ENCODE results near the gene ADCY9.
"Not testable (repeated sequence)": the region's sequence is repeated elsewhere in the genome, so short reads cannot be mapped to it uniquely, and the experiment has no call there.

The ADCY9 gene

GRCh38 chr16:4064950-4065352, 51.3 kb downstream of the ADCY9 start:
- peak; percentile 34 to 40 for DNase-seq

GRCh38 chr16:4062212-4062802, 53.9 kb downstream of the ADCY9 start:
- DNase-seq: no peak

DNA sequence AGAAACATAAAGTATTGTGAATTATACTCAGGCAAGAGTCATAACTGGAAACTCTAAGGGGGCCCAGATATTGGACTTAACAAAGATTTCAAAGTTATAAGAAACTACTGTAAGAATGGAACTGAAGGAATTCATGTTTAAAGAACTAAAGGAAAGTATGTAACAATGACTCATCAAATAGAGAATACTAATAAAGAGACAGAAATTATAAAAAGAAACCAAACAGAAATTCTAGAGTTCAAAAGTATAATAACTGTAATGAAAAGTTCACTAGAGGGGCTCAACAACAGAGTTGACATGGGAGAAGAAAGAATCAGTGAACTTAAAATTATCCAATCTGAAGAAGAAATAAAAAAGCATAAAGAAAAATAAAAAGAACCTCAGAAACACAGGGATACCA, 55.4 kb downstream of the ADCY9 start:
- no peak for DNase-seq

- no peak for DNase-seq
Measured at GRCh38 chr16:4060009-4060408, 56.2 kb downstream of the ADCY9 start.

DNA sequence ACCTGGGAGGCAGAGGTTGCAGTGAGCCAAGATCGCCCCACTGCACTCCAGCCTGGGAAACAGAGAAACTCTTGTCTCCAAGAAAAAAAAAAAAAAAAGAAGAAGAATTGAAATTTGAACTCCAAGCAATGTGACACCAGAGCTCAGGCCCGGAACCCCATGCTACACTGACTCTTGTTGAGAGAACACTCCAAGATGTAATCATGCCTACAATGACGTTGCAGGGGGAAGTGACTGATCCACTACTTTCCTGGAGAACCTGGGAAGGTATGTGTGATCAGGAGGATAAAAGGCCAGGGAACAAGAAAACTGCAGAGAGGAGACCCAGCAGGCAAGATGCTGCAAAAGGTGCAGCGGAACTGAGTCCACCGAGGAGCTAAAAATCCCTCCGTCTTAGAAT, 57.9 kb downstream of the ADCY9 start:
- no peak for DNase-seq

DNA sequence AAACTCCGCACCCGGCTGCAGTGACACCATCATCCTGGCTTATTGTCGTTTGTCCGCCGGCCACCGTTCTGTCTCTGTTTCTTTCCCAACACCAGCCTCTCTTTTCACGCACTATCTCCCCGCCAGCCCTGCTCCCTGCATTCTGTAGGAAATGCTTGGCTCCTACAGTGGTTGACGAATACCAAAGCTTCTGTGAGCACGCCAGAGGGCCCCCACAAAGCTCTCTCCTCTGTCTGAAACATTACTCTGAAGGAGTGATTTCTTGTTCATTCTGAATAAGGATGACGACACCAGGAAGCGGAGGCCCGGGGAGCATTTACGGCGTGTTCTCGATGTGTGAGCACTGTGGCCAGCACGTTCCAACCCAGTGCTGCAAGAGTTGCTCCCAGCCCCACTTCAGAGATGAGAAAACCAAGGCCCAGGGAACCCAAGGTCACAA, 58.8 kb downstream of the ADCY9 start:
- no peak for DNase-seq

DNA sequence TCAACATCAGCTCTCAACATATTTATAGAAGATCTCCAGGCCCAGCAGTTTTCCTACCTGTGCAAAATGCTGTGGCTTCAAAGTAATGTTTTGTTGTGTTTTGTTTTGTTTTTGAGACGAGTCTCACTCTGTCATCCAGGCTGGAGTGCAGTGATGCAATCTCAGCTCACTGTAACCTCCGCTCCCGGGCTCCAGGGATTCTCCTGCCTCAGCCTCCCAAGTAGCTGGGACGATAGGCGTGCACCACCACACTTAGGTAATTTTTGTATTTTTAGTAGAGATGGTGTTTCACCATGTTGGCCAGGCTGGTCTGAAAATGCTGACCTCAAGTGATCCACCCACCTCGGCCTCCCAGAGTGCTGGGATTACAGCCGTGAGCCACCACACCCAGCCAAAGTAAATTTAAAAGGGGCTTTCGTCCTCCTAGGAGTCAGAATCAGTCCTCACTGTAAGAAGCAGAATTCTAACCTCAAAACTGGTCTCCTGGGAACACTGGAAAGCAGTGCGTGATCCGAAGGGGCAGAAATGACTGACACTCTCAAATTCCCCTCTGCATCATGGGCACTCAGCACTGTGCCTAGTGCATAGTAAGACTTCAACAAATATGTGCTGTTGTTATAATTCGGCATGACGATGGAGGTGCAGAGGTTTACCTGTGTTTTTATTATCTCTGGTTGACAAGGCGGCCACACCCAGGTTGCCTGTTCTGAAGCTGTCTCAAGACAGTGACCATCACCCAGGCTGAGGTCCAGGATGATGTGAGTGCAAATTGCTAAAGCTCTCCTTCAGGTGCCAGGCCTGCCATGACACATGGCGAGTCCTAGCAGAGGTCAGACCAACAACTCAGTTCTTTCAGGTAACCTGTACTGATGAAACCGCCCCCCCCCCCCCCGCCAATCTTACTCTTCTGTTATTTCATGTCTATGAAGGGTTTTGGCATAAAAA, 59.8 kb downstream of the ADCY9 start:
- no peak for DNase-seq

DNA sequence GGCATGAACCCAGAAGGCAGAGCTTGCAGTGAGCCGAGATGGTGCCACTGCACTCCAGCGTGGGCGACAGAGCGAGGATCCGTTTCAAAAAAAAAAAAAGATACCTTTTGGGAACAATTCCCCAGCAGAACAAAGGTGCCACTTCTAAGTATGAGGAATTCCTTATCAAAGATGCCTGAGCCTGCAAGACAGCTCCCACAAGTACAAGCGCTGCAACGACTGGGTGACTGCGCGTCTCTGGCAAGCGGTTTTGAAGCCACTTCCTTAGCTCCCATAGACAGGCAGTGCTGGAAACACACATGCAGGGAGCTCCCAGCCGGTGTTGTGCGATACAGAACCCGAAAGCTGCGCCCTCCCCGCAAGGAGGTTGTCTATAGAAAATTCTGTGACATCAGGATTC, 60.5 kb downstream of the ADCY9 start:
- DNase-seq: no peak

- DNase-seq: no peak
Measured at GRCh38 chr16:4053301-4053845, 62.9 kb downstream of the ADCY9 start.

- DNase-seq: no peak
Measured at GRCh38 chr16:4052801-4053293, 63.4 kb downstream of the ADCY9 start.

DNA sequence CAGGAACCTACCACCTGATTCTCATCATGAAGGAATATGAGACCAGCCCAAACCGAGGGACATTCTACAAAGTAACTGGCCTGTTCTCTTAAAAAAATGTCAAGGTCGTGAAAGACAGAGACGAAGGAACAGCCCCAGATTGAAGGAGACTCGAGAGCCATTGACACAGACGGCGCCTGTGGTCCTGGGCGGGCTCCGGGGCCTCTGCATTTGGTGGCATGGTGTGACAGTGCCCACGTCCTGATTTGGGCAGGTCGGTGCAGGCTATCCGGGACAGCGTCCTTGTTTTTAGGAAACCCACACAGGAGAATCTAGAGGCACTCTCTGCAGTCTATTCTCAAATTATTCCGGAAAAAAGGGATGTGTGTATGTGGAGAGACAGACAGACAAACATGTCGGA, 64.1 kb downstream of the ADCY9 start:
- DNase-seq: no peak

DNA sequence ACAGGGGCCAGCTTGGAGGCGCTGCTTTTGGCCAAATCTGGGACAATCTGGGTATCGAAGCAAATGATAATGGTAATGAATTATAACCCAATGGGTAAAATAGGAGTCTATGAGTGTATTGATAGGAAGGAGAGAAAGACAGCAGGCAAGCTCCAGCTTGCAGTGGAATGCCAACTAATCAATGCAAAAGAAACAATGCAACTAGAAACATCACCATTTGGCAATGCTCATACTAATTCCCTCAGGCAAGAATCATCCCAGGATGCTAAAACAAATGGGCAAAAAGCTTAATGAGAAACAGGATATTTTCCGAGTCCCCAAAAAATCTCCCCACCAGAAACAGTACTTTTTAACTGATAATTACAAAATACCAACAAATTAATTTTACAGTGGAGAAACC, 64.7 kb downstream of the ADCY9 start:
- no peak for DNase-seq

DNA sequence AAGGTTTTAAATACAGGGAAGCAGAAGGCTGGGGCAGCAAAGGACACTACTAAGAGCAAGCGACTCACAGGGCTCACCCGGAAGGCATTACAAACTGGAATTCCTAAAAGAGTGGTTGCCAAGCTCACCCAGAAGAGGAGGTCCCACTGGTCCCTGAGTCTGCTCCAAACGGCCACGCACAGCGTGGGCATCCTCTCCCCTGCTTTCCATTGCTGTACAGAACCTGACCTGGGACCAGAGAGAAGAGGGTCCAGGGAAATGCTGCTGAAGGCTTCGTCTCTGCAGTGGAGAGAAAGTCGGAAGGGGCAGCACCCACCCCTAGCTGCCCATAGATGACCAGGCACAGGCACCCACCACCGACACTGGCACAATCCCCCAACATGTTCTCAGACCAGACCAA, 67.2 kb downstream of the ADCY9 start:
- DNase-seq: no peak

DNA sequence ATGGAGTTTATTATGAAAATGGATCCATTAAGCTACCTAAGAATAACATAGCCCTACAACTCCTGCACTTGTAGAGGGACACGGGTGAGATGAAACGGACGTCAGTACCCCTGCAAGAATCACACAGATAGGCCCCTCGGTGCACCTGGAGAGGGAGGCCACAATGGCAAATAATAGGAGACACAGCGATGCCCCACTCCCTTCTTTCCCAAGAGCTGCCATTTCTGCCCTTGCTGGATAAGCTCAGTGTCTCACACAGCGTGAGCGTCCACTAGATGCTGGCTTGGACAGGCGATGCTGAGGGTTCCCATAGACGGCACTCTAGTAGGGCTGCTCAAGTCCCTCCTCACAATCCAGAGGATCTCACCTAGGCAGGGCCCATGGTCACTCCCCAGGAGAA, 67.8 kb downstream of the ADCY9 start:
- DNase-seq: no peak

GRCh38 chr16:4046221-4046620, 70.0 kb downstream of the ADCY9 start:
- DNase-seq: no peak

GRCh38 chr16:4045561-4045960, 70.7 kb downstream of the ADCY9 start:
- DNase-seq: not testable (repeated sequence)

DNA sequence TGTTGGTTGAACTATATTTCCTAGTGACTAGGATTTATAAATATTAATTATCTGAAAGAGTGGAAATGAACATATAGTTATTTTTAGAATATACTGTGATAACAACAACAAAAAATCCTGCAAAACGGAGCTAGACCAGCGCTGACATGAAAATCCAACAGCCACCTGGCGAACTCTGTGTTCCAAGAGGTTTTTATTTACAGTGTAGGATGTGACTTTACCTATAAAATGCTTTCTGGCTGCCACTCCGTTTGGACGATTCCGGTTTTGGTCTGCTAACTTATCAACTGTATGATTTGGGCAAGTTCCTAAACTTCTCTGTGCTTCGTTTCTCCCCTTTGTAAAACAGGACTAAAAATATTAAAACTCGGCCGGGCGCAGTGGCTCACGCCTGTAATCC, 73.7 kb downstream of the ADCY9 start:
- DNase-seq: no peak

DNA sequence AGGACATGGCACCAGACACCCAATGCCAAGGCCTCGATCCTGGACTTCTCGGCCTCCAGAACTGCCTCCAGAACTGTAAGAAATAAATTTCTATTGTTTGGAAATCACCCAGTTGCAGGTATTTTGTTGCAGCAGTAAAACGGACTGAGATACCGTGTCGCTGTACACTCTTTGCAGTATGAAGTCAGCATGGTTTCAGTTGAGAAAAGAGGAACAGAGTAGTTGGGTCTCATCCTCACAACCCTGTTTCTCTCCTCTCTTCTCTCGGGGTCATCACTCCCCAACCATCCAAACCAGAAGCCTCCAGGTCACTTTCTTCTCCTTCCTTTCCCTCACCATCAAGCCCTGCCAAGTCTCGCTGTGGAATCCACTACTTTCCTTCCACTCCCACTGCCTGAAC, 77.8 kb downstream of the ADCY9 start:
- no peak for DNase-seq

GRCh38 chr16:4036952-4037351, 79.3 kb downstream of the ADCY9 start:
- not testable (repeated sequence) for DNase-seq

- DNase-seq: no peak
Measured at GRCh38 chr16:4034963-4035362, 81.3 kb downstream of the ADCY9 start.

- DNase-seq: no peak
Measured at GRCh38 chr16:4033951-4034350, 82.3 kb downstream of the ADCY9 start.

GRCh38 chr16:4032768-4033167, 83.5 kb downstream of the ADCY9 start:
- no peak for DNase-seq

DNA sequence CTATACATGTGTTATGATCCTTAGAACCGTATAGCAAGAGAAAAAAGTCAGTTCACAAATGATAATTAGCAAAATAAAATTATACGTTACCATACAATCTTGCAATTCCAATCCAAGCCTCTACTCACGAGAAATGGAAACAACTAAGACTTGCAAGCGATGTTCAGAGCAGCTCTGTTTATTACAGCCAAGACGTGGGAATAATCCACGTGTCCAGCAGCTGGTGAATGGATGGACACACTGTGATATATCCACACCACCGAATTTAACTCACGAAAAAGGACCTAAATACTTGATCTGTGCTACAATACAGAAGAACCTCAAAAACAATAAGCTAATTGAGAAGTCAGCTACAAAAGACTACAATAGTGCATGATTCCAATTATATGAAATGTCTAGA, 88.1 kb downstream of the ADCY9 start:
- DNase-seq: no peak

GRCh38 chr16:4026854-4027253, 89.4 kb downstream of the ADCY9 start:
- DNase-seq: no peak
